HG02852 (cell line): ENCODE measurements around the gene WHRN.
A peak's percentile ranks its signal among the peaks of the same experiment; 100 is the strongest.

Experiments used
- ATAC-seq: cut with Tn5 transposase; IDR thresholded peaks from one replicate; pipeline ENCODE4 v1.9.1; 2021; ENCODE audit warnings: mild to moderate bottlenecking, moderate library complexity; ENCODE audit not compliant: unreplicated experiment

Gene WHRN

DNA sequence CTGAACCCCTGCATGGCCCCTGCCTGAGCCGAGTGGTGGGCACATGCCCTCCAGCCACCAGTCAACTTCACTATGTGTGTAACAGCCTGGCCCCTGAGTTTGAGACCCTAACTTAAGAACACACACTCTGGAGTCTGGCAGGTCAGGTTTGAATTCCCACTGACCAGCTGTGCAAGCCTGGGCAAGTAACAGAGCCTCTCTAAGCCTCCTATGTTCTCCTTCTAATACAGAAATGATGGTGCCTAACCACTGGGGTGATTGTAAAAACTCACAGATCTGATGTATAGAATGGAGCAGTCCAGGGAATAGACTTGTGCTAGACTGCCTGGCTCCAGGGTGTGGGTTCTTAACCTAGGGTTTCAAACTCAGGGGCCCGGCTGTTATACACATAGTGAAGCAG lies 100.7 kb downstream of the WHRN start:
- ATAC-seq, result no peak

DNA sequence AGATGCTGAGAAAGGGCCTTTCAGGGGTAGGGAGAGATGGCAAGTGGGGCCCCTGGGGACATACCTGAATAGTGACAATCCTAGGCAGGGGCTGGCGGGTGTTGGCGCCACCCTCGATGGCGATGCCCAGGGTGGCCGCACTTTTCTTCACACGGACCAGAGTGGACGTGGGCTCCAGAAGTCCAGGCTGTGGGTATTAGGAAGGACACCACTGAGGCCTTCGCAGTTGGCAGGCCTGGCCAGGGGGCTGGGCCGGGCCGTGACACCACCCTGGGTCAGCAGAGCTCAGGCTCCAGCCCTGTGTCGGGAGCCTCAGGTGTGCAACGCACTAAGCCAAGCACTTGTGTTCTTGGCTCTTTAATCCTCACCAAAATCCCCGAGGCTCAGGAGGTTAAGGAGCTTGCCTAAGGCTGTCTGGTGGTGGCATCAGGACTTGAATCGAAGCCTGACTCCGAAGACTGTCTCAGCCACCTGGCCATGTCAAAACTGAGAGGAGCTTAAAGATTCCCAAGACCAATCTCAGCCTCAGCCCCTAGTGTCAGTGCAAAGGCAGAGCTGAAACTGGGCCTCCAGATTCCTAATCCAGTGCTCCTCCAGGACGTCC lies 102.0 kb downstream of the WHRN start:
- no peak for ATAC-seq

DNA sequence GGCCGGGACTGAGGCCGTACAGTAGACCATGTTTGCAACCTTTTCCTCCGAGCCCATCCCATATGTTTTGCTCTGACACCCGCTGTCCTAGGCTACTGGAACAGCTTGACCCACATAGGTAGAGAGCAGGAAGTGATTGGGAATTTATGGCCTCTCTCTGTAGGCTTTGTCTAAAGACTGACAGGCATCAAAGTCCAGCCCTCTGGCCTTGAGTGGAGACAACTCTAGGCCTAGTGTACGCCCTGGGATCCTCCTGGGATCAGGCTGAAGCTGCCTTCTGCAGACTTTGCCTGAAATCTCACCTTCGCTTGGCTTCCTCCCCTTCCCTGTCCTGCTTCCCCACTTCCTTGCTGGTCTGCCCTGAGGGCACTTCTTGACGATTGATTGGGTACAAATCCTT lies 103.9 kb downstream of the WHRN start:
- ATAC-seq, result no peak

DNA sequence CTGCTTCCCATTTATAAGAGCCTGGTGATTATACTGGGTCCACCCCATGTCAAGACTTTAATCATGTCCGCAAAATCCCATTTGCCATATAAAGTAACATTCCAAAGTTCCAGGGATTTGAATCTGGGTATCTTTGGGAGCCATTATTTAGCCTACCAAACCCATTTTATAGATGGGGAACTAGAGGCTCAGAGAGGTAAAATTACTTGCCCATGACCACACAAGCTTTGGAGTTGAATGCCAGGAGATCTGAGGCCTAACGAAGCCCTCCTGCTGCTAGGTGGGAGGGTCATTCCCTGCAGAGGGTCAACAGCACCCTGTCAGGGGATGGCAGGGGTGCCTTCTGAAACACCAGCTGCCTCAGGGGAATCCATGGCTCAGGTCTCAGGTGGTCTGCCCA lies 104.5 kb downstream of the WHRN start:
- ATAC-seq, result no peak

DNA sequence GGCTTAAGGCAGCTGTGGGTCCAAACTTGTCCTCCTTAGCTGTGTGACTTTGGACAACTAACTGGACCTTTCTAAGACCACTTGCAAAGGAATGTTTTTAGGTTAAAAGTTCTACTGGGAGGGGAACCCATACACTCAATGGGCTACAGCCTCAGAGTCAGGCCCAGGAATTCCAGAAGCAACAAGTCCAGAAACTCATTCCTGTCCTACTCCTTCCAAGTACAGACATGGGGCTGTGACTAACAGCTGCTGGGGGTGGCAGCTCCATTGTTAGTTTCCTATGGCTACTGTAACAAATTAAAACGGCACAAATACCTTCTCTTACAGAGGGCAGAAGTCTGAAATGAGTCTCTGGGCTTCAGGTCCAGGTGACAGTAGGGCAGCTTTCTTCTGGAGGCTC lies 105.1 kb downstream of the WHRN start:
- no peak for ATAC-seq

DNA sequence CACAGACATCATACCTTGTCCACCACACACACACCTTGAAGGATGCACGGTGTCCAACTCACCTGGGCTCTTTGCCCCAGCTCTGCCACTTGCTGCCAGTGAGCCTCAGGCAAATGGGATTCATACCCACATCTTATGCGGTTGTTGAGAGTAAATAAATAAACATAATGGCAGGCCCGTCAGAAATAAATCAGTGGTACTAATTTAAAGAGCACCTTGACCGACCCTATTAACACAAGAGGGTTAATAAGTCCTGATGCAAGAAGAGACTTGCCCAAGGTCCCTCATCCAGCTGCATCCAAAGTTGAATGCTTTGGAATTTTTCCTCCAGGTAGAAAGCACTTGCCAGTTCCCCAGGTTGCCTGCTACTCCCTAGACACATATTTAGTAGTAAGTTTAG lies 105.9 kb downstream of the WHRN start:
- no peak for ATAC-seq

DNA sequence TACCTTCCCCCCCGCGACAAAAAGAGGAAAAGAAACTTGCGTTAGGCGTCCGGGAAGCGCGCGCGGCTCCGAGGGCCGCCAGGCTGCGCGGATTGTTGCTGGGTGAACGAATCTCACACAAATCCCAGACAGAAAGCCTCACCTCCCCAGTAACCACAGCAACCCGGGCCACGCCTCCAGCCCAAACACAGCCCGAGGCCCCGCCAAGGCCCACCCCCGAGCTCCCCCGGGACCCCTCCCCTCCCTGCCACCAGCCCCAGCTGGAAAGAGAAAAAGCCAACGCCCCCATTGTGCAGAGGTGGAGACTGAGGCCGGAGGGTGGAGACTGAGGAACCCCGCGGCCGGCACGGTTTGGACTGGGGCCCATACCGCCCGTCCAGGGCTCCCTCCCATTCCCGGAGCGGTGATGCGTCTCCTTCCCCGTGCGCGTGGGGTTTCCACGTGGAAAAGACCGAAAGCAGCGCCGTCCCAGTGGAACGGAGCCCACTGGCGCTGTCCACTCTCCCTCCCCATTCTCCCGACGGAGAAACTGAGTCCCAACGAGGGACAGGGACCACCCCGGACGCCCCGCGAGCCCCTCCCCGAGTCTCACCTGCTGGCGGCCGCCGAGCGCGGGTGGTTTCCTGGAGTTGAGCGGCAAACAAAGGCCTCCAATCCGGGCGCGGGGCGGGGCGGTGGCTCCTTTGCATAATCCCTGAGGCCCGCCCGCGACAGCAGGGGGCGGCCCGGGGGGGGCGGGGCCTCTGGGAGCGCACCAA lies 107.2 kb downstream of the WHRN start:
- peak; percentile 80 for ATAC-seq

DNA sequence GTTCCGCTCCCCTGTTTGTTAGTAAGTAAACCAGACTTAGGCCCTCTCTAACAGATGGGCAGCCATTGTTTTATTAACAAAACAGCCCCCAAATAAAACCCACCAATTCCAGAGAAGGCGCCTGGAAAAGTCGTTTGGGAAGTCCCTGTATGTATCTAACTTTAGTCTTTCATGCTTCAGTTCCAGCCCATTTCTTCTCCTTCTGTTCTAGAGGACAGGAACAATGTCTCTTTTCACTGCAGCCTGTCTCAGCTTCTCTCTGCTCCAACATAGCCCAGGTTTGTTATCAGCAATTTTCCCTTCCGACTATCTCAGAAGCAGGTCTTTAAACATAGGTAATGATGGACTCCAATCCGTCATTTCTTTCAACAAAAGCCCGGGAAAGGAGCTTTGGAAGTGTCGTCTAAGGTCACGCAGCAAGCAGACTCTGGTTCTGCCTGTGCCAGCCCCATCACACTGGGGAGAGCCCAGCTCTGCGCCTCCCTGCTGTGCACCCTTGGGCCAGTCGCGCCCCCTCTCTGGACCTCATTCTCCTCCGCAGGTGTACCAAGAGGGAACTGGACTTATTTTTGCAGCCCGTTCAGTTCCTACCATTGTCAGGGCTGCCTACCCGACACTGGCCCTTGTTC lies 107.9 kb downstream of the WHRN start:
- ATAC-seq, result no peak

DNA sequence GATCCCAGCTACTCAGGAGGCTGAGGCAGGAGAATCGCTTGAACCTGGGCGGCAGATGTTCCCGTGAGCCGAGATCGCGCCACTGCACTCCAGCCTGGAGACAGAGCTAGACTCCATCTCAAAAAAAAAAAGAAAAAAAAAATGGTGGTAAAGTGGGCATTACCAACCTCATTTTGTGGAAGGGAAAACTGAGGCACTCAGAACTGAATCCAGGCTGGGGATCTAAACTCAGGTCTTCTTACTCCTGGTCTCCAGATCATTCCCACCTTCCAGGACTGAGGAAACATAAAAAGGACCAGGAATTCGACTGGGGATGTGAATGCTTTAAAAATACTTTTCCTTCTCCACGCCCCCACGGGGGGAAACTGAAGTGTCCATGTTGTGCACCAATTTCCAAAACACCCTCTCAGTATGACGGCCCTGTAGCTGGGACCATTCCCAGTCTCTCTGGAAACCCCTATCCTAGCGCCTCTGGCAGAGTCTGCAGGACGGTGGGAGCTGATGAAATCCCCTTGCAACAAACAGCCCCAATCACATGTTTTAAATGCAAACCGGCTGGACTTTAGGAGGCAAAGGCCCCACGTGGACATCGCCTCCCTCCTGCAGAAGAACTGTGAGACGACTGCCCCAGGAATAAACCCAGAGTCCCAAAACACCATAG lies 108.6 kb downstream of the WHRN start:
- ATAC-seq, result no peak

DNA sequence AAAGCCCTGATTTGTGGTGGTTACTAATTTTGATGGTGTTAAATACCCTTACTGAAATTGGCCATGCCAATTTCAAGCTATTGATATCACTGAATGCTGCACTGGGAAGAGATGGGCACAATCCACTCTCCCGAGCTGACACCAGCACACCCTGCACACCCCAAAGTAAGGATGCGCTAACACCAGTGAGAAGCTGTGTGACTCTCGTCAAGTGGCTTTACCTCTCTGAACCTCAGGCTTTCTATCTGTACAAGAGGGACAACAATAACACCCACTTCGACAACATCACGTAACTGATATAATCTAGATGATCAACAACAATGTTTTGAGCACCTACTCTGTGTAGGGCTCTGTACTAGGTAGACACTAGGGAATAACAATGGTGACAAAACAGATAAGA lies 109.5 kb downstream of the WHRN start:
- ATAC-seq, result no peak

DNA sequence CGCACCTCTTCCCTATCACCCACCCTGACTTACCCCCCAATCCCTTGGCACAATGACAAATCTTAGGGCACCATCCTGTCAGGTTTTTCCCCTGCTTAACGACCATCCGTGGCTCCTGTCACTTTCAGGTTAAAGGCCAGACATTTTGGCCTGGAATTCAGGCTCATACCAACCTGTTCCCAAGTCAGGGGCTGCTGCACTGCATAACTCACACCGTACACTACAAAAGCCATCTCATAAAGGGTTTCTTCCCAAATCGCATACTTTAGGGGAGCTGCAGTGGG lies 110.0 kb downstream of the WHRN start:
- ATAC-seq, result no peak

DNA sequence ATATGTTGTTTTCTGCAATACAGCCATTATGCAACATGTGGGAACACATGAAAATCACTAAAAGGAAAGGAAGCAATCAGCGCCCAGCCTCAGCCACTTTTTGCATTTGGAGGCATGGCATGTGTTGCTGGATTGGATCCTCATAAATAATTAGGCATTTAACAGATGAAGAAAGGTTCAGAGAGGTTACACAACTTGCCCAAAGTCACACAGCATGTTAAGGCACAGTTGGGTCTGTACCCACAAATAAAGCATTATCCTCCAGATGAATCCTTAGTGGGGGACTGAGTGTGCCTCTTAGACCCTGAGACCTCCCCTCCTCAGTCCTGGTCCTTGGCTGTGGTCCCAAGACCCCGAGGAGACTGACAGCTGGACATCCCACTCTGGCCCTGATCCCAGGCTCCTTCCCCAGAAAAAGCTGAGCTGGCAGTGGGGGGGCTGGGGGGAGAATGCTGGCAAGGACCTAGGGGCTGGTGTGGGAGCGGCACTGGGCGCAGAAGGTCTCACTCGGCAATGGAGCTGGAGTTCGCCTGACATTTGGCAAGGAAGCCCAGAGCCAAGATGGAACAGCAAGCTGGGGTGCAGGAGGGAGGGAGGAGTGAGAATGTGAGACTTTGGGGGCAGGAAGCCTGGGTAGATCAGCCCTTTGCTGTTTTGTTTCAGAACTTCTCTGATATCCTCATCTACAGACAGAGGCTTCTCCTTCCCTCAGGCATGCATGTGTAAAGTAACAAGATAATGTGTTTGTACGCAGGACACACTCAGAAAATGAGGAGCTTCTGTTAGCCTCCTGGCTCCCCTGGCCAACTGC lies 110.5 kb downstream of the WHRN start:
- ATAC-seq, result no peak

DNA sequence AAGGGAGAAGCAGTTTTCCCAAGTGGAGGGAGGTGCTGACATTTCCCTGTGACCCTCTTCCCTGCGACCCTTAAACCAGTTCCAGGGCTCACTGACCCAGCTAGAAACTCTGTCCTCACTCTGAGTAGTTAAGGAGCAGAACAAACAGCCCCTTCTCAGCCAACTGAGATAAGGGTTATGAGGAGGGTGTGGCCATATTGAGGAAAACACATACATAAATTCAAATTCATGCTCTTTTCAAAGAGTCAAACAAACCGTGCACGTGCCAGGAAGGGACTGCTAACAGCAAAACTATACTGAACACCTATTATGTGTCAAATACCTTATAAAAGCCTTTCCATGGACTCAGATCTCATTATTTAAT lies 112.5 kb downstream of the WHRN start:
- ATAC-seq, result no peak

DNA sequence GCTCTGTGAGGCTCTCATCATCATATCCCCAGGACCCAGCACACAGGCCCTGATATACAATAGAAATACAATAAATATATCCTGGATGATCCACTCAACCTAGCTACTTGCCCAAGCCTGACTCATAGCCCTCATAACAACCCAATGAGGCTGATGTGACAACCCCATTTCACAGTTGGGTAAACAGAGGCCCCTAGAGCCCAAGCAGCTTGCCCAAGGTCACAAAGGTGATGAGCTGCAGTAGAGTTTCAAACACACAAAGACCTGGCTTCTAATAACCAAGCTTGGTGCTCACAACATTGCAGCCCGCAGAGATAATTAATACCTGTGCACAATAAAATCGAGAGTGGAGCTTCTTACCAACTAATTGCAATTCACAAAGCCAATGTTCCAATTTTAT lies 114.3 kb downstream of the WHRN start:
- ATAC-seq, result no peak

DNA sequence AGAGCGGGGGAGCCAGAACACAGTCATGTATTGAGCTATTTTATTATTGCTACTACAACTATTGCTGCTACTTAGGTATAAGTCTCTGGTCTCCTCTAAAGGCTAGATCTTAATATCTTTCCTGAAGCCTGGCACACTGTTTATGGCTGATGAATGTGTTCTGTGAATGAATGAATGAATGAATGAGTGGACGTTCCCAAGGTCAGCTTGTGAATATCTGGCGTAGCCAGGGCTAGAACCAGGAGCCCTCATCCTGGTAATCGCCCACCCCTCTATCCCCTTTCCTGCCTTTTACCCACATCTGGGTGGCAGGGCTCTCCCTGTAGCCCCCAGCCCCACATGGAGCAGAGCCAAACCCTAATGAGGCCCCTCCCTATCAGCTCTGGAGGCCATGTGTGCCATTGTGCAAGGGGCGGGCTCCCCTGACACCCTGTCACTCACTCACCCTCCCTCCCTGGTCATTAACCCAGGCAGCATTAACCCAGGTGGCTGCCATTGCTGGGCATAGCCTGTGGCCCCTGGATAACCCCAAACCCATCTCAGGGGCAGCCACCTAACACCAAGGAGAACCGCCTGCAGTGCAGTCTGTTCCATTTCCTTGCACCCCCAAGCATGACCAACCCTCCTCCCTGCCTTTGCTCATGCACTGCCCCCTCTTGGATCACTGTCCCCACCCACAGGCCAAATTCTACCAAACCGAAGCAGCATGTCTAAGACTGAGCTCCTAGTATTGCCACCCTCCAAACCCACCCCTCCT lies 115.5 kb downstream of the WHRN start:
- no peak for ATAC-seq

DNA sequence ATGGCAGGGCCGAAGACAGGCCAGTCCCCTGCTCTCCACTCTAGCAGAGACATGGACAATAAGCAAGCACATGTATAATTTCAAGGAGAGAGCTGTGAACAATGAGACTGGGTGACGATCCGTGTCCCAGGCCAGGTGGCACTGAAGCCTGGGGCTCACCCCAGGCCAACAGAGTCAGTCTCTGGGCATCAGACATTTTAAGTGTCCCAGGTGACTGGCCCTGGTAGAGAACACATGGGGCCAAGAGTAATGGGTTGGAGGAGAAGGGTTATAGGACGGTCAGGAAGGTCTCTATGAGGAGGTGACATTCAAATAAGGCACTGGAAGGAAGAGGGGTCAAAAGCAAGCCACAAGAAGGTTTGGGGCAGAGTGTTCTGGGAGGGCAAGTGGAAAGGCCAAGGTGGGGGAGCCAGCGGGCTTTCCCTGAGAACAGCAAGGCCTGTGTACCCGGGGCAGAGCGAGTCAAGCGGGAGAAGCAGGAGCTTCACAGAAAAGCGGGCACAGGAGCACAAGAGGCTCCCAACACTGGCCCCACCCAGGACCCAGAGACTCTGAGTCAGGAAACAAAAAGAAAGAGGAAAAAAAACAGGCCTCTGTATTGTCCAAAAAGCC lies 116.4 kb downstream of the WHRN start:
- ATAC-seq, result no peak

DNA sequence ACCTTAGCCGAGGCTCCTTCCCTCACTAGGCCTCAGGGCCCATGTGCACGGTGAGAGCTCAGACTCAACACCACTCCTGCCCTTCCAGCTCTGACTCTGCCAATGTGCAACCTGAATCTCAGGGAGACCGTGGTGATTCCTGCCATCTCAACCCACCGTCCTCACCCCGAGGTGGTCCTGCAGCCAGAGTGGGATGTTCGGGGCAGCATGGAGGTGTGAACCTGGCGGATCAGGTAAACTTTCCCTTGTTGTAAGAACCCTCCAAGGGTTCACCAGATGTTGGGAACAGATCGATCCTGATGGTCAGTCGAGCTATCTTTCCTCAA lies 117.0 kb downstream of the WHRN start:
- ATAC-seq, result no peak

DNA sequence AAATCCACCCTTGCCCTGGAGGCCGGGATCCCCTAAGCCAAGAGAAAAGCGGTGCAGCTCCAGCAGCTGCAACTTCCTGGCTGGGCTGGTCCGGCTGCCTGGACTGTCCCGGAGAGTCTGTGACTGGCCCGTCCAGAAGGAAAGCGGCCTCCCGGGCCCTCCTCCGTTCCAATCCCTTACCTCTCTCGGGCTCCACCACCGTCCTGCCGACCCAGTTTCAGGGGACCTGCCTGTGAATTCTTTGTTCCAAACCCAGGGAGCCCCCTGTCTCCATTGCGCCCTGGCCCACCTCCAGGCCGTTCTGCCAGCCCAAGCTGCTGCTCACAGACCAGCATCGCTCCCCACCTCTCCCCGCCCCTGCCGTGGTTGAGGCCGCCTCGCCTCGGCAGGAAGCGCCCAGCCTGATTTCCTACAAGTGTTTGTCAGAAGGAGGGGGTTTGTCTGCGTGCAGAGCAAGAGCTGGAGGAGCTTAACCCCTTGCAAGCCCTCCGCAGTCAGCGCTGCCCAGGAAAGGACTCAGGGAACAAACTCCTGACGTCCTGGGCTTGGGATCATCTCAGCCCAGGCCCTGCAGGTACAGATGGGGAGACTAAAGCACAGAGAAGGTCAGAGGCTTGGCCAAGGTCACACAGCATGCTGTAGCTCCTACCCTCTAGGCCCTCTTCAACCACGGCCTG lies 117.5 kb downstream of the WHRN start, which contains the start of gene AKNA:
TSS of gene AKNA (minus strand) at position 303 of the 677 bp plus-strand sequence. CDS start 6,649 bp downstream, outside the sequence.
- ATAC-seq, result peak; percentile 27

DNA sequence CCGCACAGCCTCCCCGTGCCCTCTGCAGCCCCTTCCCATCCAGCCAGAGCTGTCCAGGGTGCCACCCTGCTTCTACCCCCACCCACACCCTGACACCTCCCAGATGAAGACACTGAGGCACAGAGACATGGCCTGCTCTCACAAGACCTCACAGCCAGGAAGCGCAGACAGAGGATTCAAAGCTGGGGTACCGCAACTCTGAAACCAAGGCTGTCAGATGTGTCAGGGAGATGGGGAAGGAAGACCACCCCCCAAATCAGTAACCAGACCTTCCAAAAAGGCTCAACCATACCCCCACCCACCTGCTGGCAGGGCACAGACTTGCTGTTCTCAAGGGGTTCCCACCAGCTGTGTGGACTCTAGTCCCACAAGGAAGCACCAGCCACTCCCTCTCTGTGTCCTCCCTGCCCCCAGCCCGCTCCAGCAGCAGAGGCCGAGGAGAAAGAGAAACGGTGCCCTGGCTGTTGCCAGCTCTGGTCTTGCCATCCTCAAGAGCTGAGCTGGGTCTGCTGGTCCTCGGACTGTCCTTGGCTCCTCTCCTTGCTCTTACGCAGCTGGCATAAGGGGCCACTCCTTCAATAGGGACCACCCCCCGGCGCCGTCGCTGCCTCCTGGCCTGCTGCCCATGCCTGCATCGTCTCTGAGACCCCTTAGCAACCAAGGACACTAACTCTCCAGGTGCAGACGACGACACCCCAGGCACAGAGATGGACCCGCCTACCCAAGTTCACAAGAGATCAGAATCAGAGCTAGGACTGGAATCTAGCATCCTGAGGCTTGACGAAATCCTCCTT lies 118.2 kb downstream of the WHRN start:
- ATAC-seq, result no peak
